ENCODE data around the gene OR51I1.

DNA sequence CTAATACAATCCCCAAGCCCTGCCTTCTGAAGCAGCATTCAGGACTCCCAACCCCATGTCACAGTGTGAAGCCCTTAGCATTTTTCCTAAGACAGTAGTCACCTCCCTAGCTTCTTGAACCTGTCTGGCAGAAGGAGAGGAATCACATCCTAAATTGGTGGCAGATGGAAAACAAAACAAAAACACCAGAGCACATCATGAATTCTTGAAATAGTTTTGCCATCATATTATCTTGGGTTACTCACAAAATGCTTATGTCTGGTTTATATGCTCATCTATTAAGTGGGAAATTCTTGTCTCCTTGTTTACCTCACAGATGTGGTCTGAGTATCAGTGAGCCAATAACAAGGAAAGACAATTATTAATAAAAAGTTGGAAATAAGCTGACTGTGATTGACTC is 42.4 kb downstream of the OR51I1 start:
- TF ChIP-seq POLR2A (IDR thresholded peaks at IDR 0.05; ENCODE audit: low read depth, low read length) (no peak), SPI1 (IDR thresholded peaks at IDR 0.05; ENCODE audit: low read depth, low read length) (no peak), PAX5 (IDR thresholded peaks at IDR 0.05; ENCODE audit: insufficient read depth, low read length, severe bottlenecking) (no peak)
